MCF 10A (cell line): Measurements from ENCODE around the gene CHIT1. TPM values are rescaled to one million over a fixed set of nuclear protein-coding genes. Genes with fewer than 3 reads are reported as not detected.

Experiments
- BruUV-seq: library from RNA; stranded (reverse); fragments of 400-500 nt; replicated peaks from 2 replicates; lab custom pipeline; 2021; lab: Mats Ljungman, UMichigan
- CTCF ChIA-PET: fragments of 300-600 bp; sonication (Branson Sonifier 250); formaldehyde crosslinking; extraction: SDS; loops from one replicate; lab custom pipeline; 2021; ENCODE audit warnings: antibody characterized with exemption, inconsistent platforms; lab: Yijun Ruan, JAX
- POLR2A ChIA-PET: fragments of 300-600, 350-650 bp; sonication (Branson Sonifier 250); formaldehyde crosslinking; extraction: SDS; loops from one replicate; lab custom pipeline; 2020; ENCODE audit warnings: antibody characterized with exemption, inconsistent platforms; lab: Yijun Ruan, JAX
- DNase-seq: peaks from one replicate; pipeline ENCODE4 v3.0.0-alpha.2; 2018; ENCODE audit not compliant: unreplicated experiment
- H3K27ac Mint-ChIP-seq: one replicate; pipeline ENCODE4 v1.8.0; 2022; ENCODE audit warnings: mild to moderate bottlenecking, low read depth, mixed read lengths; ENCODE audit not compliant: unreplicated experiment
- H3K27me3 Mint-ChIP-seq: one replicate; pipeline ENCODE4 v1.8.0; 2022; ENCODE audit warnings: mixed read lengths; ENCODE audit not compliant: insufficient read depth, unreplicated experiment
- H3K36me3 Mint-ChIP-seq: one replicate; pipeline ENCODE4 v1.8.0; 2022; ENCODE audit warnings: mild to moderate bottlenecking, moderate library complexity, mixed read lengths; ENCODE audit not compliant: insufficient read depth, unreplicated experiment
- H3K4me1 Mint-ChIP-seq: one replicate; pipeline ENCODE4 v1.8.0; 2022; ENCODE audit warnings: mixed read lengths; ENCODE audit not compliant: insufficient read depth, unreplicated experiment
- H3K4me3 Mint-ChIP-seq: one replicate; pipeline ENCODE4 v1.8.0; 2022; ENCODE audit warnings: mild to moderate bottlenecking, moderate library complexity, mixed read lengths; ENCODE audit not compliant: unreplicated experiment
- H3K9me3 Mint-ChIP-seq: one replicate; pipeline ENCODE4 v1.8.0; 2022; ENCODE audit warnings: mixed read lengths; ENCODE audit not compliant: unreplicated experiment
- CTCF ChIP-seq: fragments of 200-600 bp; IDR thresholded peaks from one replicate; pipeline ENCODE4 v1.8.0; 2022; ENCODE audit warnings: antibody characterized with exemption, mild to moderate bottlenecking; ENCODE audit not compliant: unreplicated experiment
- intact Hi-C: fragments of 100-400 bp; cut with micrococcal nuclease; formaldehyde crosslinking; loops from 2 replicates; pipeline ENCODE4 v1.14.1; 2022
- total RNA-seq: library from RNA; stranded (reverse); gene quantifications from 2 replicates; pipeline ENCODE4 v1.2.3, GENCODE V29; 2022

Gene CHIT1
- total RNA-seq, 1 experiment from 2014 or later, result not detected

- CTCF ChIA-PET, result interaction anchor here (0.8 to 18.5 kb wide), 5 partner anchors 14 to 184 kb away, joined by 3 to 702 read pairs (median 5); no protein-coding TSS in a partner anchor
- BruUV-seq, result no TSS peak
These were observed 6.3 kb downstream of the CHIT1 start for GRCh38 chr1:203223012-203223775.

DNA sequence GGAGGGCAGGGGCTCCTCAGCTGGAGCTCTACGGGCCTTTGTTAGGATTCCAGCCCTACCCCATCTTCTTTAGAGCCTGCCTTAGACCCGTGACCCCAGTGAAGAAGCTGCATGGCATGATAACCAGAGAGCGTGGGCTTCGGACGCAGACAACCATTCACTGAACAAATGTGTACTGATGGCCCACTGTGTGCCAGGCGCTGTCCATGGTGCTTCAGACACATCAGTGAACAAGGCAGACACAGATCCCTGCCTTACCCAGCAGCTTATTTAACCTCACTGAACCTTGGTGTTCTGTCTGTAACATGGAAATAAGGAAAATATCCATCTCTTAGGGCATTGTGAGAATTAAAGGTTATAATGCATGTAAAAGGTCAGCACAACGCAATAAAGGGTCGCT, 9.5 kb downstream of the CHIT1 start:
- H3K4me1 Mint-ChIP-seq, result no peaks in the 10 kb centered on the region
- H3K4me3 Mint-ChIP-seq, result no peak overlapping the region
- H3K27me3 Mint-ChIP-seq, result peaks cover 62% of the 10 kb centered on the region
- H3K36me3 Mint-ChIP-seq, result no peaks in the 10 kb centered on the region
- no TSS peak for BruUV-seq
- no peaks in the 10 kb centered on the region for H3K9me3 Mint-ChIP-seq
- H3K27ac Mint-ChIP-seq, result no peak overlapping the region
- no peak for DNase-seq
- TF ChIP-seq CTCF, result no peak
- POLR2A ChIA-PET, result interaction anchor here (0.7 kb wide), 1 partner anchor 105 kb away, joined by 3 read pairs; no protein-coding TSS in a partner anchor
- intact Hi-C loops, result no loop called here
- CTCF ChIA-PET, result interaction anchor here (0.6 to 18.5 kb wide), 5 partner anchors 47 to 180 kb away, joined by 3 to 702 read pairs (median 159); no protein-coding TSS in a partner anchor

More at GRCh38 chr1:203223012-203223775, 6.3 kb downstream of the CHIT1 start:
- peaks cover 81% of the 10 kb centered on the region for H3K27me3 Mint-ChIP-seq
- H3K4me3 Mint-ChIP-seq, result no peak overlapping the region
- H3K36me3 Mint-ChIP-seq, result no peaks in the 10 kb centered on the region
- intact Hi-C loops, result no loop called here
- DNase-seq, result no peak
- no peak for TF ChIP-seq CTCF
- H3K27ac Mint-ChIP-seq, result no peak overlapping the region
- no peaks in the 10 kb centered on the region for H3K9me3 Mint-ChIP-seq
- POLR2A ChIA-PET, result no interaction called here
- H3K4me1 Mint-ChIP-seq, result no peaks in the 10 kb centered on the region

DNA sequence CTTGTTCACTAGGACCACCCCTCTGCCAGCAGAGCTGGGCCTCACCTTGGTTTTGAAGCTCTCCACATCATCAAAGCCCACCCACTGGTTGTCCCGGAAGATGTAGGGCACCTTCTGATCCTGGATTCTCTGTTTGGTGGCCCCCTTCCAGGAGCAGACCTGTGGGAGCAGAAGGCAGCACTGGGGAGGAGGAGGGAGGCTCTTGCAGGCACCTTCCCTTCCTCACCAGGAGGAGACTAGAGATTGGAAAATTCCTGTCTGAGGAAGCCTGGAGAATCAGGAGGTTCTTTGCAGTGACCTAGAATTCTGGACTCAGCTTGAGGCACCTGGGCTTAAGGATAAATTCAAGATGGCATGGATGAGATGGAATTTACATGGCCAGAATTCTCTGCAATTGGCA, 10.3 kb downstream of the CHIT1 start:
- H3K27me3 Mint-ChIP-seq, result peaks cover 54% of the 10 kb centered on the region

More for the DNA sequence above, 10.3 kb downstream of the CHIT1 start:
- no peak overlapping the region for H3K4me3 Mint-ChIP-seq
- no peak for DNase-seq
- ChIA-PET CTCF (interaction anchor here (0.7 to 18.5 kb wide), 10 partner anchors 7 to 875 kb away, joined by 3 to 702 read pairs (median 62); no protein-coding TSS in a partner anchor), POLR2A (no interaction called here)
- H3K36me3 Mint-ChIP-seq, result no peaks in the 10 kb centered on the region
- BruUV-seq, result no TSS peak
- intact Hi-C loops, result no loop called here
- no peaks in the 10 kb centered on the region for H3K4me1 Mint-ChIP-seq
- H3K9me3 Mint-ChIP-seq, result no peaks in the 10 kb centered on the region
- H3K27ac Mint-ChIP-seq, result no peak overlapping the region
- no peak for TF ChIP-seq CTCF
